KBM-7 (cell line): ENCODE data around the gene B4GALT1.
"Not testable (repeated sequence)": the region's sequence is repeated elsewhere in the genome, so short reads cannot be mapped to it uniquely, and the experiment has no call there.

Source experiments
- DNase-seq: peaks from one replicate; pipeline ENCODE4 v3.0.0-alpha.2; 2015
- in situ Hi-C: fragments of 300-500 bp; cut with MboI; formaldehyde crosslinking; loops from 2 replicates; pipeline ENCODE4 v1.14.3; 2020; ENCODE audit warnings: low sequenced_read_pairs, low pct_unique_long_range_greater_than_20kb, mixed read lengths

Gene B4GALT1

DNA sequence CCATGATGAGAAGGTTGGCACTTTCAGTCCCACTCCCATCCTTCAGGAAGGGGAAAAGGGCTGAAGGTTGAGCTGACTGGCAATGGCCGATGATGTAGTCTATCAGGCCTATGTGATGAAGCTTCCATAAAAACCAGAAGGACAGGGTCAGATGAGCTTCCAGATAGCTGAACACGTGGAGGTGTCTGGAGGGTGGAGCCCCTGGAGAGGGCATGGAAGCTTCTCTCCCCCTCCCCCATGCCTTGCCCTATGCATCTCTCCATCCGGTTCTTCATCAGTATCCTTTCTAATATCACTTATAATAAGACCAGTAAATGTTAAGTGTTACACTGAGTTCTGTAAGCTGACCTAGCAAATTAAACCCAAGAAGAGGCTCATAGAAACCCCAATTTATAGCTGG is 58.0 kb downstream of the B4GALT1 start:
- DNase-seq, result no peak
- in situ Hi-C loops, result no loop called here

- DNase-seq, result no peak
- in situ Hi-C loops, result no loop called here
Measured at GRCh38 chr9:33108472-33108871, 58.7 kb downstream of the B4GALT1 start.

DNA sequence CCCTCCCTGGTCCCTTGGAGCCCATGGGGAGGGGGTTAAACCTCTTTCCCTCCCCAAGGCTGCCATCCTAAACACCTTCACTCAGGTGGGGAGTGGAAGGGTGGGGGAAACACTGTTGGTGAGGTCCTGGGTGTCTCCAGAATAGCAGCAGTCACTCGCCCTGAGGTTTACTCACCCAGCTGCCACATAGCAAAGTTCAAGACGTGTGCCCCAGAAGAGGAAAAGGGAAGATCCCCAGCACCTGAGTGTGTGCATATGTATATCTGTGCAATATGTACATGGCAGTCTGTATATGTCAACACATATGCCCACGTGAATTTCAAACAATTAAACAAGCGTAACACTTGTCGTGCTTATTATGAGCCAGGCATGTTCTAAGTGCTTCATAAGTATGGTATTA is 59.4 kb downstream of the B4GALT1 start:
- DNase-seq, result no peak
- in situ Hi-C loops, result no loop called here

DNA sequence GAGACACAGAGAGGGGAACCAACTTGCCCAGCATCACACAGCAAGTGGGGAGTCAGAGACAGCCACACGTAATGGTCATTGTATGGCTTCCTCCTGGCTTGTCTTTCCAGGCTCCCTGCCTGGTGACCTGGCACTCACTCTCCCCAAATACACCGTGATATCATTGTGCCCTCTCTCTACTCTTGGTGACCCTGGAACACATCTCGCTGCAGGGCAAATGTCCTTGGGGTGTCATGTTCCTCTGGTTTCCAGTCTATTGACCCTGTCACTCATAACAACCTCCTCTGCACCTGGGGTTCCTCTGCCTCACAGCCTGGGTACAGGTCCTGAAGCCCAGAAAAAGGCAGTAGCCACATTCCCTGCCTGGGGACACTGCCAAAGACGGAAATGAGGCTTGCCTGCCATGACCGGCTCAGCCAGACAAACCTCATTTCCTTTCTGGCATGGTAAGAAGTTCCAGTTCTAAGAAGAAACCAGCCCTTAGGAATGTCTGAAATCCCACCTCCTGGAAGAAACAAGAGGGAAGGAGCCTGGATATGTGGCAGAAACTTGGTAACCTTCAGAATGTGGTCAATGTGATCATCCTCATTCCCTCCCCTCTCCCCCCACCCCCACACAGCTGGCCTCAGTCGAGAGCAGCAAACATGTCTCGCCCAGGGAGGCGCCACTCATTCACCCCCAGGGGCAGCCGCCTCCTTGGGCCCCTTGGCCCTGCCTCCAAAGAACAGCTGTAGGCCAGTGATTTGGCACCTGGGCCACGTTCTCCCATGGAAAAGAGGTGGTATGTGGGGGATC is 60.1 kb downstream of the B4GALT1 start:
- in situ Hi-C loops, result no loop called here
- peak; percentile 14 for DNase-seq

- in situ Hi-C loops, result no loop called here
- DNase-seq, result no peak
Measured at GRCh38 chr9:33106372-33106771, 60.8 kb downstream of the B4GALT1 start.

DNA sequence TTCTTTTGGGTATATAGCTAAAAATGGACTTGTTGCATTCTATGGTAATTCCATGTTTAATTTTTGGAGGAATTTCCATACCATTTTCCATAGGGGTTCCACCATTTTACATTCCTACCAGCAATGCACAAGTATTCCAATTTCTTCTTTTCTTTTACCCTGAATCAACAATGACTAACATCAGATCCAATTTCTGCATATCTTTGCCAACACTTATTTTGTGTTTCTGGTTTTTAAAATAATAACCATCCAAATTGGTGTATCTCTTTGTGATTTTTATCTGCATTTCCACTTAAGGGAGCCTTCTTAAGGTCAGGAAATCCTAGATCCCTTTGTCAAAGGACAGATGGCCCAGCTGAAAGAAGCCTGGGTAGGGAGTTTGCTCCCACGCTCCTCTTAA is 61.2 kb downstream of the B4GALT1 start:
- in situ Hi-C loops, result no loop called here
- no peak for DNase-seq

DNA sequence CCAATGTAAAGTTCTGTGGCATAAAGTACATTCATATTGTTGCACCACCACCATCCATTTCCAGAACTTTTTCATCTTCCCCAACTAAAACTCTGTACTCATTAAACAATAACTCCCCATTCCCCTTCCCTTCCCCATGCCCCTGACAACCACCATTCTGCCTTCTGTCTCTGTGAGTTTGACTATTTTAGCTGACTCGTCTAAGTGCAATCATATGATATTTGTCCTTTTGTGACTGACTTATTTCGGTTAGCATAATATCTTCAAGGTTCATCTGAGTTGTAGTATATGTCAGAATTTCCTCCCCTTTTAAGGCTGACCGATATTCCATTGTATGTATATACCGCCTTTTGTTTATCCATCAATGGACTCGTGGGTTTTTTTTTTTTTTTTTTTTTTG is 61.6 kb downstream of the B4GALT1 start:
- no peak for DNase-seq
- in situ Hi-C loops, result no loop called here

- DNase-seq, result no peak
- in situ Hi-C loops, result no loop called here
Measured at GRCh38 chr9:33104401-33104800, 62.7 kb downstream of the B4GALT1 start.

DNA sequence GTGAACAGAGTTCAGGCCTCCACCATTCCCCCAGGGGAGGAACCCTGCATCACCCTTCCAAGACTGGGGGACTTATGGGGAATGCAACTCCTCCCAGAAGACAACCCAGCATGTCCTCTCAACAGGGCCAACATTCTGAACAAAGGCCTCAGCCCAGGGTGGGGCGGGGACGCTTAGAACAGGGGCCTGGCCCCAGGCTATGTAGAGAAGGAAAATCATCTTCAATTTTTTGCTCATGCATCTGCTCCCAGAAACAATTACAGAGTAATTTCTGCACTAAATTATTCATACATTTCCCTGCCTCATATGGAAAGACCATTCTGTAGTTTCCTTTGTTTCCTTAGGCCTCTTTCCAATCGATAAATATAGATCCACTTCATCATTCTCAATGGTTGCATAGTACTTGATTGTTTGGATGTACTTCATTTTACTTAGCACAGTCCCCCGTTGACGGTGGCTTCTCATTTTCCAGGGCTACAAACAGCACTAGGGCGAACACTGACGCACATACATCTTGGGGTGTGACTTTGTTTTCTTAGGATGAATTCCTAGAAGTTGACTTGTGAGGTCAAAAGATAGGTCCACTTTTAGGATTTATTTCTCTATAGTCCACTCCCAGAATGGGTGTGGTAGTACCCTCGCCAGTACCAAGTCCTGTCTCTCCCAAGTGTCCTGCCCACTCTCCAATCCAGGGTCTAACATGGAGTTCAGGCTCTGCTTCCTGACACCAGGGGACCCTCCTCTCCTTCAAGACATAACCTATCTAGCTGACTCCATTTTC is 63.4 kb downstream of the B4GALT1 start:
- no peak for DNase-seq
- in situ Hi-C loops, result no loop called here

GRCh38 chr9:33102551-33103210 is 64.5 kb downstream of the B4GALT1 start:
- DNase-seq, result no peak
- in situ Hi-C loops, result no loop called here

- no peak for DNase-seq
- in situ Hi-C loops, result no loop called here
Measured at GRCh38 chr9:33101104-33101951, 65.8 kb downstream of the B4GALT1 start.

DNA sequence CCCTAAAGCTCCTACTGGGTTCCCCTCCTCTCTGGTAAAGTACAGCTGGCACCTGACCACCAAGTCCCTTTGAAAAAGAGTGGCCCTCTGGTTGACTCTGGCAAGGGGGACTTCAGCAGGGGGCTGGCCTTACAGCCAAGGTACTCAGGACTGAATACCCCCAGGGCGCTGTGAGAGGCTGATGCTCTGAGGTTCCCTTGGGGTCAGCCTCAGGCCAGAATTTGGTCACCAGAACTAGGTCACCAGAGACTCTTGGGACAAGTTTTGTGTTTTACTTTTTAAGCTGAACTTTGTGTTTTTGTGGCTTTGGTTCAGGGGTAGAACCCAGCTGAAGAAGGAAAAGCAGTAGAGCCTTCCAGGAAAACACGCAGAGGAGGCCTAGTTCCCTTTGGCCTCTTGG is 67.4 kb downstream of the B4GALT1 start:
- DNase-seq, result no peak
- in situ Hi-C loops, result no loop called here

- no peak for DNase-seq
- in situ Hi-C loops, result no loop called here
Measured at GRCh38 chr9:33097192-33097591, 69.9 kb downstream of the B4GALT1 start.

DNA sequence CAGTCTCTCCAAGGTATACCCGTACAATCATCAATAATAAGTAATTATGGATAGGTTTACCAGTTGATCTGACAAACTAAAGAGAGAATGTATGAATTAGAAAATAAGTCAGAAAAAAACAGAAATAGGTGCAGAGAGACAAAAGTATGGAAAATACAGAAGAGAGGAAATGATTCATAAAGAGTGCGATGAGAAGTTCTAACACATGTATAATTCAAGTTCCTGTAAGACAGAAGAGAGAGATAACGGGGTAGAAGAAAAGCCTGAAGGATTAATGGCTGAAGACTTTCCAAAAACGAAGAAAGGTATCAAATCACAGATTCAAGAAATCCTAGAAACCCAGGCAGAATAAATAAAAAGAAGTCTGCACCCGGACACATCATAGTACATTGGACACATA is 74.5 kb downstream of the B4GALT1 start:
- in situ Hi-C loops, result no loop called here

GRCh38 chr9:33085672-33086071 is 81.5 kb downstream of the B4GALT1 start:
- in situ Hi-C loops, DNase-seq: not testable (repeated sequence)

More for the DNA sequence above, 74.5 kb downstream of the B4GALT1 start:
- no peak for DNase-seq

DNA sequence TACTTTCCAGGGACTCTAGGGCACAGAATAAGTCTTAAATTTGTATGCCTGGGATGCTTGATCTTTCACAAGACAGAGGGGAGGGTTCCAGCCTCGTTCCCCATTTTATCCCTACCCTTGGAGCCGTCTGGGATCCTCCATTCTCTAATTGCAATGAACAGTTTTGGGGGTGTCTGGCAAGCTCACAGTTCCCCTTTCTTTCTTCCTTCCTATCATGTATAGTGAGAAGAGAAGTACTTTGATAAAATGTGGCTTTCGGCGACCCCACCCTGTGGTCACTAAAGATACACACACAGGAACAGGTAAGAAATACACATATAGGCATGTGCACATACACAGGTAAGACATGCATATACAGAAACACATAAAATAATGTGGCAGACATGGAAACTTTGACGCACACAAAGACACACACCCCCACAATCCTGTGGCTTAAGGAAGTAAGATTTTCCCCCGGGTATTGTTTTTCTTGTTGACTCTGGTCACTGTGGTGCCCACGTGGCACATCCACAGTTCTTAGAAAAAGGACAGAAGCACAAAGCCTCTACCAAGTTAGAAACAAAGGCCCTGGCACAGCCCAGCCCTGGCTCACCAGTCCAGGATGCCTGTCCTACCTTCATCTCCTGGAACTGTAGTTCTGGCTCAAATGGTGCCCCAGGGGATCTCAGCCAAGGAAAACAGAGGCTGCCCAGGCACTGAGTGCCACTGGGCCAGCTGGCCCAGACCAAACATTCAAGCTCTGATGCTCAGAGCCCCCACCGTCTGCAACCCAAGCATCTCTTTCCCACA is 84.4 kb downstream of the B4GALT1 start:
- in situ Hi-C loops, result no loop called here
- DNase-seq, result peak; percentile 12

- in situ Hi-C loops, result no loop called here
Measured at GRCh38 chr9:33082128-33082527, 85.0 kb downstream of the B4GALT1 start.

GRCh38 chr9:33081128-33081851 is 85.8 kb downstream of the B4GALT1 start:
- DNase-seq, result peak; percentile 93
- in situ Hi-C loops, result no loop called here

More at GRCh38 chr9:33082128-33082527, 85.0 kb downstream of the B4GALT1 start:
- no peak for DNase-seq
